GM21526 (cell line): ENCODE data around the gene SMIM13.

Experiments
- ATAC-seq: cut with Tn5 transposase; IDR thresholded peaks from one replicate; pipeline ENCODE4 v1.9.1; 2021; ENCODE audit warnings: moderate library complexity; ENCODE audit not compliant: unreplicated experiment, low FRiP score

Gene SMIM13

DNA sequence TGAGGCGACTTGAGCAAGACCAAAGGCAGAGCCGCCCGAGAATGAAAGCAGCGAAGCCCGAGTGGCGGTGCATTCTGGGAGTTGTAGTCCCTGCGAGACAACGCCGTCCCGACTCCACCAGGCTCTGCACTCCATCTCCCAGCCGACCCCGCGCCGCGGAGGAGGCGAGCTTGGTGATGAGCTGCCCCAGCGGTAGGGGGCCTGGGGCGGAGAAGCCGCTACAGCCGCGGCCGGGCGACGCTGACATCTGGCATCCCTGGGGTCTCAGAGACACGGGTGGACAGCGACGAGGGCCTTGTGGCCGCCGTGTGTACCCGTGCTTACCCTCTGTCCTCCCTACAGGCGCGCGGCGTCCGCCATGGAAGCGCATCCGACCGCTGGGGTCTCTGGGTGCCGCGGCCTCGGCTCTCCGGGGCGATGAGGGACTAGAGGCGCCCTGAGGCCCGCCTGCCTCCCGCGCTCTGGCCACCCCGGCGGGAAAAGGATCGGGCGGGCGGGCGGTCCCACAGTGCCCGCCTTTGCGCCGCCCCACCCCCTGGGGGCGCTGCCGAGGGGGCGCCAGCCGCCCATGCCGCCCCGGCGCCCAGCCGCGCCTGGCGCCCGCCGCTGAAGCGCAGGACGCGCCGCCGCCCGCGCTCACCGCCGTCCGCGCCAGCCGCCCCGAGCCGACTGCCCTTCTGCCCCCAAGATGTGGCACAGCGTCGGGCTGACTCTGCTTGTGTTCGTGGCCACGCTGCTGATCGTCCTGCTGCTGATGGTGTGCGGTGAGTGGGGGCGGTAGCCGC is at the start of gene SMIM13:
Gene SMIM13, plus strand, starts transcription at position 209 of the 785 bp plus-strand sequence. Its CDS starts 480 bp downstream, at position 689.
- ATAC-seq: peak; percentile 86

DNA sequence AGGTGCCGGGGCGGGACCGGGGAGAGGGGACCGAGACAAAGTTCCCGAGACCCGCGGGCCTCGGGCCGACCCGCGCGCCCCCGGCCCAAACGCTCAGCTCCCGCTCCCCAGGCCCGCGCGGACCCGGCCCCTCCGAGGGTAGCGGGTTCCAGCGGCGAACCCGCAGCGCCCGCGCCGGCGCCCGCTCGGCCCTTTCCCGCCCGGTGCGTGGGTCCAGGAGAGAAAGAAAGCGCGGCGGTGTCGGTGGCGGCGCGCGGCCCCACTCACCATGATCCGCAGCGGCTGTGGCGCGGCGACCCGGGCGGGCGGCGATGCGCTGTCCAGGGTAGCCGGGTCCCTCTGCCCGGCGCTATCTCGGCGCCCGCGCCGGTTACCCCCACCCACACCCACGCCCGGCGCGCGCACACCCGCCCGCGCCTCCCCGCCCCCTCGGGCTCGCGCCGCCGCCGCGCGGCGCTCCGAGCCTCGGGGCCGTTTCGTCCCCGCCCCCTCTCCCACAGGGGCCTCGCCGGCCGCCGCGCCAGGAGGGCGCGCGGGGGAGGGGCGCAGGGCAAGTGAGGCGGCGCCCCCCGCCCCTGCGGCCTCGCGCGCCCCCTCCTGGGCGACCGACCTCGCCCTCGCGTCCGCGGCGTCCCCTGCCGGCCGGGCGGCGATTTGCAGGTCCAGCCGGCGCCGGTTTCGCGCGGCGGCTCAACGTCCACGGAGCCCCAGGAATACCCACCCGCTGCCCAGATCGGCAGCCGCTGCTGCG is 49.5 kb upstream of the SMIM13 start, which contains the start of gene ELOVL2:
Gene ELOVL2, minus strand, starts transcription at position 345 of the 751 bp plus-strand sequence. Its CDS starts 75 bp downstream, at position 270.
- no peak for ATAC-seq

DNA sequence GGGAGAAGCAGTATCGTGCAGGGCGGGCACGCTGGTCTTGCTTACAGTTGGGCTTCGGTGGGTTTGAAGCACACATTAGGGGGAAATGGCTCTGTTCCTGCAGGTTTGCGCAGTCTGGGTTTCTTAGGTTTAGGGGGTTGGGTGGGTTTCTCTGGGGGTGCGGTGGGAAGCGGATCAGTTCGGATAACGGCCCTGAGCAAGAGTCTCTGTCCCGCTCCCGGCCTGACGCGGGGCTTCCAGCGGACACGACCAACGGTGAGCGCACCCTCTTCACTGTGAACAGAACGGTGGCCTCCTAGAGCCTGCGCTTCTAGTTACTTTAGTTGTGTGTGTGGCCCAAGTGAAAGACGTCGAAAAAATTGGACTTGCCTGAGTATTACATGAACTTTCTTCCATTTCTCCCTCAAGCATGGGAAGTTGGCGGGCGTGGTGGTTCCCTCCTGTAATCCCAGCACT is 48.9 kb upstream of the SMIM13 start:
- ATAC-seq: no peak

DNA sequence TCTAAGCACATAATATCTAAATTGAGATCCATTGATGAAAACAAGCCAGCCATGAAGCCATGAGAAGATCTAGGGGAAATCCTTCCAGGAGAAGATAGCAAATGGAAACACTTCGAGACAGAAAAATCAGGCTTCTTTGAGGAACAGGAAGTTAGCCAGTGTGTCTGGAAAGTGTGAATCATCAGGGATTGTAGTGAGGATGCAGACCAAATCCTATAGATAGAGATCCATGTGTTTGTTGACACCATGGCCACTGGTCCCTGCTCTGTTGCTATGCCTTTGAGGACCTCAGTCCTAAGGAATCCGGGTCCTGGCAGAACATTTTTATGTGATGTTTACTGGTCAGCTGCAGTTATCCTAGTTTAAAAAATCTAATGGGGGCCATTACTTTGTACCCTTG is 42.9 kb upstream of the SMIM13 start:
- no peak for ATAC-seq

DNA sequence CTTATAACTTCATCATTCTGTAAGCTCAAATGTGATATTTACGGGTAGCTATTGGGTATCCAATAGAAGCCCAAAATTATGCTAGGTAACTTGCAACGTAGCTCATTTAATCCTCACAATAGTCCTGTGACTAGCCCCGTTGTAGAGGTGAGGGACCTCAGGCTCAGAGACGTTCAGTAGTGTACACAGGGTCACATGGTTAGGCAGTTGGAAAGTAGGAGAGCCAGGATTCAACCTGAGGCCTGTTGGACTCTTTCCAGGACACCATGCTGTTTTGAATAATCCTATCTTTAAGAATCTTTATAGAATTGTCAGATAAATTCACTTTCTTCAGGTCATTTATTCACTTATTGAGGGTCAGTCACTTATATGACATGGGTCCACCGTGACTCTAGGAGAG is 40.3 kb upstream of the SMIM13 start:
- no peak for ATAC-seq

DNA sequence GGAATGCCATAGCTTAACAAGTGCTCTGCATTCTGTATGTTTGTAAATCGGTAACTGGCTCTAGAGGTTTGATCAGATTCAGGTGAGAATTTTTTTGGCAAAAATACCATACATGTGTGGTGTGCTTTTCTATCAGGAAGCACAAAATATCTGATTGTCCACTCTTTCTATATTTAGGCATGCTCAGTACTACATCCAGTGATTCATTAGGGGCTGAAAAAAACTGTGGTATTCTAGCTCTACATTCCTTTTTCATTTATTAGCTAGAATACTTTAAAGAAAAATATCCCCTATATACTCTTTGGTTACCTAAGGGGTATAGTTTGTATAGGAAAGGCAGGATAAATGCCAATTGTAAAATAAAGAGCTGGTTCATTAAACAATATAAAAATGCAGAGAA is 38.9 kb upstream of the SMIM13 start:
- ATAC-seq: no peak

DNA sequence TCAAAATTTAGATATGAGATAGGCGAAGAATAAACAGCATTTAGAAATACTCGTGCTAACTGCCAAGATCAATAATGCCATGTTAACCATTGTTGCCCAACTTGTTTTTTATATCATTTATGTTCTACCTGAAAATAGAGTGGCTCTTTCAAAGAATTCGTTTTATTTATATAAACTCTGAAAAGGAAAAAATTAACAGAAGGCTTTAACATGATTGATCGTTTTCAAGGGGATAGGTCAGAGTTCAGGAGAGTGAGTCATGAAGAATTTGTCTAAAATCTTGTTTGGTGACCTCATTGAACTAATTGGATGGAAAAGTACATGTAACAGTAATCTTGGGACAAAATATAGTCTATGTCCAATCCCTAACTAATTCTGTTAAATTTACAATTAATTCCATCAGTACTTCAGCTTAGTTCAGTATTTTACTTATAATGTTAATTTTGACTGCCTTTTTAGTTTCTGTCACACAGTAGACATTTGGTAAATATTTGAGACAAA is 38.5 kb upstream of the SMIM13 start:
- no peak for ATAC-seq

DNA sequence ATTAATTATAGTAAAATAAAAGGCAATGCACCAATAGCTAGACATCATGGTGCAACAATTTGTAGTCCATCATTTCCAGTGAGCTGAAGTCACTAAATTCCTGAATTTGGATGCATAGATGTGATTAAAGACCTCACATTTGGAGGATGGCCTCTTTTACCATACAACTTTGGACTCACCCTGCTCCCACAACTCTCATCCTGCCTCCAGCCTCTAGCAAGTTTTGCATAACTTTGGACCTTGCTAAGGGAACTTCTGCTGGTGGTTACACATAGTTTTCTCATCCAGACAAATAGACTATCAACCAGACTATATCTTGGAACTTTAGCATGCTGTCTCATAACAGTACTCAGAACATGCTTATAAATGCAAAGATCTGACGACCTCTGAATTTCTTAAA is 36.8 kb upstream of the SMIM13 start:
- no peak for ATAC-seq

DNA sequence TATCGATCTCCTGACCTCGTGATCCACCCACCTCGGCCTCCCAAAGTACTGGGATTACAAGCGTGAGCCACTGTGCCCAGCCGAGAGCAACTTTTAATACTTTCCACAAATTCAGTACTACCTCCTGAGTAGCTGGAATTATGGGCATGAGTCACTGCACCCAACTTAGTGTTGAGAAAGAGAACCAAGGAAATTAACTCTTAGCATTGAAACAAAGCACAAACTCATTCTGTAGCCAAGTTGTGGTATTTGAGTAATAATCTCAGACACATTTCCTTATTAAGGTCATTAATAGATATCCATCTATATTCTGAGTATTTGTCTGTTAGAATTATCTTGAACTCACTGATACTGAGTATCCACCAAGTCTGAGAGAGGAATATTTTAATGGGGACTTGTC is 35.2 kb upstream of the SMIM13 start:
- no peak for ATAC-seq

DNA sequence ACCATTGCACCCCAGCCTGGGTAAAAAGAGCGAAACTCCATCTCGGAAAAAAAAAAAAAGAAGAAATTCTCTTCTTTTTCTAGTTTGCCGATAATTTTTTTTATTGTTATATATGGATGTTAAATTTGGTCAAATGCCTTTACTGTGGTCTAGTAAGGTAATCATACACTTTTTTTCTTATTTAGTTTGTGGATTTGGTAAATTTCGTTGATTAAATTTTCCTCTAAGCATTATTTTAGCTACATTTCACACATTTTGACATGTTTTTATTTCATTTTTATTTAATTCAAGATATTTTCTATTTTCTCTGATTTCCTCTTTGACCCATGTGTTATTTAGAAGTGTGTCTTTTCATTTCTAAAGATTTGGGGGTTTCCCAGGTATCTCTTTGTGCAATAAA is 31.6 kb upstream of the SMIM13 start:
- ATAC-seq: no peak

DNA sequence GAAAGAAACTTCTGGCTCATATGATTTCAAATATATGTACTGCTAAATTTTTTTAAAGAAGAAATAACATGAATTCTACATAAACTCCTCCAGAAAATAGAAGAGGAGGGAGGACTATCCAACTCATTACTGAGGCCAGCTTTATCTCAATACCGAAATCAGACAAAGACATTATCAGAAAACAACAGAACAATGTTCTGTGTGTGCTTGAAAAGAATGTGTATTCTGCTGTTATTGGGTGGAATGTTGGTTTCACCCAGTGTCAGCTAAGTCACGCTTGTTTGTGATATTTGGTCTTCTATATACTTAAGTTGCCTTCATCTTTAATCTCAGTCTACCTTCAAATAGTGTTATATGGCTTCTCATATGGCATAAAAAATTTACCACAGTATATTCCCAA is 30.9 kb upstream of the SMIM13 start:
- ATAC-seq: no peak

DNA sequence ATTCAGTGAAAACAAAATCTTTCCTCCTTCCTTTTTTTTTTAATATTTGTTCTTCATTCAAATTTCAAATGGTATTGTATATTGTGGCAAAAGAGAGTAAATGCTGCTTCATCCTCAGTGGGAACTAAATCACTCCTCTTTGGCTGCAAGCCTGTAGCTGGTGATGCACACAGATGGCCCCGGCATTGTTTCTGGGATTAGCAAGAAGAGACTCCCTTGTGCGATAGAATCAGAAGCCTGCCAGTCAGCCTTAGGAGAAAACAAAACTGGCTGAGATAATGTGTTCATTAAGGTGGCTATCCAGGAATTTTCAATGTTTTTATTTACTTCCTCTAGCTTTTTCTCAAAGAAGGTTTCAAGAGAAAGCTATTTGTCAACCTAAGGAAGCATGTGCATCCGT is 28.8 kb upstream of the SMIM13 start:
- ATAC-seq: no peak

DNA sequence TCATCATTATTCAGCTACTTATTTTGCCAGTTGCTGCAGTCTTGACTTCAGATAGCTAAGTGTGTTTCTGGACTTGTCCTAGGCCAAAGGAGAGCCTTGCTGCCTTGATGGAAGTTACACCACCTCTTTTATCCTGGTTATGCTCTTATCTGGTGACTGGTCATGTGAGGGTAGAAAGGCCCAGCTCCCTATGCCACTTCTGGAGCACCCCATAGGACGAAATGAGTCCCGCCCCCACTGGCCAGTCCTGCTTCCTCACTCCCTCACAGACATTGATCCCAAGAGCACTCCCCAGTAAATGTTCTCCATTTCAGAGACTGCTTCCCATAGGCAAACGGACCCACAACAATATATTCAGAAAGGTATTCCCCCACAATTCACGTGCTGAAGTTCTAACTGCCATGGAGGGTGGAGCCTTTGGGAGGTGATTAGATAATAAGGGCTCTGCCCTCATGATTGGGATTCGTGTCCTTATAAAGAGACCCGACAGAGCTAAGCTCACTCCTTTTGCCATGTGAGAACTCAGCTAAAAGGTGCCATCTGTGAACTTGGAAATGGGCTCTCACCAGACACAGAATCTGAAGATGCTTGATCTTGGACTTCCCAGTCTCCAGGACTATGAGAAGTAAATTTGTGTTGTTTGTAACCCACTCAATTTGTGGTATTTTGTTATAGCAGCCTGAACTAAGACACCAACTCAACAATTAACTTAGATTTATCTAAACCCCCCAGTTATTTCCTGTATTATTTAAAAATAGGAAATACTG is 28.0 kb upstream of the SMIM13 start:
- no peak for ATAC-seq

DNA sequence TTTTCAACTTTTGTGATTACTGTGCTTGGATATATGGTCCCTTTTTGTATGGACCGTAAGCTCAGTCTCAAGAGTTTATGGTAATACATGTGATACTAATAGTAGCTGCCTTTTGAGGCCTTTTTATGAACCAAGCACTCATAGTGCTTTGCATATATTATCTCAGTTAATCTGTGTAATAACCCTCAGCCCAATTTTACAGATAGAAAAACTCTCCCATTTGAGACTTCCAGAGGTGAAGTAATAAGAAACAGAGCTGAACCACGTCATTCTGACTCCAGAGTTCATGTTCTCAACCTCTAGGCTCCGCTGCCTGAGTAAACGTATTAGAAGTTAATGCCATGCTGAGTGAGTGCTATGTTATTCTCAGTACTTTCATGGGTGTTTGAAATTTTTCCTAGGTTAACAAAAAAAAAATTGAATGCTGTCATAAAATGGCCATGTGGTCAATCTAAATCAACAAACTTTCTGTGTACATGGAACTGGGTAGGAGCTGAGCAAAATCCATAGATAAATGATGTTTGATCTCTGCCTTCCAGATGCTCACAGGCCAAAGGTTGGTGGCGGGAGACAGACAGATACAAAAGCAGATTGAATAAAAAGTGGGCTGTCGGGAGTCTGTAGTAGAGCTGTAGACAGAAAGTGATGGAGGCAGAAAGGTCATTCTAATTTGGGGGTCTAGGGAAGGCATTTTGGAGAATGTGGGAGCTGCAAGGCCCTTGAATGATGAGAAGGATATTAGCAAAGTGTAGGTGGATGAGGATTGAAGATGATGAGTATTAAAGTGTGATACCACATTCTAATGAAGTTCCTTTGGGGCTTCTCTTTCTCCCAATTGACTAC is 26.9 kb upstream of the SMIM13 start:
- no peak for ATAC-seq

DNA sequence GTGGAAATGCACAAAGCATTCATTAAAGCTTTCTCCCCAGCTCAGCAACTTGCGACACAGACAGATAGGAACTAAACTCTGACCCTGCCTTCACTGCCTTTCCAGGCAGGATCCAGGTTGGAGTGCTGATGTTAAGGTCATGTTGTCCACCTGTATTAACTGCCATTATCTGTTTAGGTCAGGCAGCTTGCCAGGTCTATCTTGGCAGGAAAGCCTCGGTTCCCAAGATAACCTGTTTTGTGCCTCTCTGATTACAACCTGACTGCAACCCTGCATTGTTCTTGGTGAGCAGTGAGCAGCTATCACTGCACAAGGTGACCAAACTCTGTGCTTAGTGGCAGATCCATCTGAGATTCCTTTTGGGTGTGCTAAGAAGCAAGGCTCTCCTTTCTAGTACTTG is 26.3 kb upstream of the SMIM13 start:
- no peak for ATAC-seq

DNA sequence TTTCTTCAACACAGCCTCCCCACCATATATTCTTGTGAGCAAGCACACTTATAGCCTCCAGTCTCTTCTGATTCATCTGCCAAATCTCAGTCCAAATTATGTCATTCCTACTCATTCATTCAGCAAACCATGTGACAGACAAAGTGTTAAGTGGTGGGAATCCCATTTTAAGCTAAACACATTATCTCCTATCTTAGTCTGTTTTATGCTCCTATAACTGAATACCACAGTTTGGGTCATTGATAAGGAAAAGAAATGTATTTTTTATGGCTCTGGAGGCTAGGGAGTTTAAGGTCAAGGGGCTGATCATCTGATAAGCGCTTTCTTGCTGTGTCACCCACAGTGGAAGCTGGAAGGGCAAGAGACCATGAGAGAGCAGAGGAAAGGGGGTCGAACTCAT is 23.9 kb upstream of the SMIM13 start:
- ATAC-seq: no peak

DNA sequence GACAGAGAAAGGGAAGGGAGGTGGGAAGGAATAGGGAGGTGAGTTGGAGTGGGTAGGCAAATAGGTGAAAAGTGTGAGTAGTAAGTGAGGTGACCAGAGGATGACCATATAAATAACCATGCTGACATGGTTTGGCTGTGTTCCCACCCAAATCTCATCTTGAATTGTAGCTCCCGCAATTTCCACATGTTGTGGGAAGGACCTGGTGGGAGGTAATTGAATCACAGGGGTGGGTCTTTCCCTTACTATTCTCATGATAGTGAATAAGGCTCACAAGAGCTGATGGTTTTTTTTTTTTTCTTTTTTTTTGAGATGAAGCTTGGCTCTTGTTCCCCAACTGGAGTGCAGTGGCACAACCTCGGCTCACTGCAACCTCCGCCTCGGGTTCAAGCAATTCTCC is 21.5 kb upstream of the SMIM13 start:
- ATAC-seq: no peak

DNA sequence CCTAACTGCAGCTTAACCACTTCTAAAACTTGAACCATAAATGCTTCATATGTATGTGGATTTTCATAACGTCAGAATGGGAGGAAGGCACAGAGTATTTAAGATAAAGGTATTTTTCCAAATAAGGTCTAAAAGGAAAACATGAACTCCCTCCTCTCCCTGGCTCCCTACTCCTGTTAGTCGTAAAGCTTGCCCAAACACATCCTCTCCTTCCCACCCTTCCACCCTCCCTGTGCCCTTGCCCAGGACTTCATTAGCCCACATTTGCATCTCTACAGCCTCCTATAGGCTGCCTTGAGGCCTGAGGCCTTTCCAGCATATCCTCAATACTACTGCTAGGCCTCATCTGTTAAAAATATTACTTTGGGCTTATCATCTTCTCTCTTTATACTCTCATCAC is 17.1 kb upstream of the SMIM13 start:
- ATAC-seq: no peak

DNA sequence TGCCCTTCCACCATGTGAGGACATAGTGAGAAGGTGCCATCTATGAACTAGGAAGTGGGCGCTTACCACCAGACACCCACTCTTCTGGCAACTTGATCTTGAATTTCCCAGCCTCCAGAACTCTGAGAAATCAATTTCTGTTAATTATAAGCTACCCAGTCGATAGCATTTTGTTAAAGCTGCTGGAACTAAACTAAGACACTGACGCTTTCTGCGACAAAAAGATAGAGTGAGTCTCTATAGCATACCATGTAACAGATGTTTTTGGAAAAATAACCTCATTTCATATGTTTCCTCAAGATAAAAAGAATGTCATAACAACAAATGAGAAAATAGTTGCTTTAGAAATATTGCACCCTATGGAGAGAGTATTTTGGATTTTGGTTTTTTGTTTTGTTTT is 15.4 kb upstream of the SMIM13 start:
- no peak for ATAC-seq

DNA sequence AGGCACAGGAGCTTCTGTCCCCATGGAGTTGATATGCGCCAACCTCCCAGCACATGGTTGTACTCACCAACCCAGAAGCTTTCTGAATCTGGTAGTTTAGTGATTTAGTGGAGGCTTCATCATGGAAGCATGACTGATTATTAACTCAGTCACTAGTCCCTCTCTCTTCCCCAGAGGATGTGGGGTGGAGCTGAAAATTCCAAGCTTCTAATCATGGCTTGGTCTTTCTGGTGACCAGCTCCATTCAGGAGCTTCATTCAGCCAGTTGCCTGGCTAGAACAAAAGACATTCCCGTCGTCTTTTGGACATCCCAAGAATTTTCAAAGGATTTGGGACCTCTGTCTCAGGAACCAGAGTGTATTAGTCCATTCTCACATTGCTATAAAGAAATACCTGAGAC is 13.3 kb upstream of the SMIM13 start:
- no peak for ATAC-seq
